Measurements from ENCODE around the gene BIRC2.

BIRC2 gene

DNA sequence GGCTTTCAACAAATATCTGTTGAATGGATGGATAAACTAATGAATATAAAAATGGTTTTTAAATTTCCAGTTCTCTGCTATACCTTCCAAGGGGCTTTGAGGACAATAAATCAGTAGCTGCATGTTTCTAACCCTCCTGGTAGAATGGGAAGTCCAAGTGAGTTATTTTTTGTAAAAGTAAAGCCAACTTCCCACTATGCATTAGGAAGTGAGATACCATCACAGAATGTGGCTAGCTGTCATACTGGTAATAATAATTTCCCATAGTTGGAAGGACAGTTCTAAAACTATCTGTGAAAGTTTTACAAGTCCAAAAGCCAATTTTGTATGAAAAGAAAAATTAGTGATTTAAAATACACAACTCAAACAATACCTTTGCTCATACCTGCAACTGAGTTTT, 55.5 kb downstream of the BIRC2 start:
- no peak for DNase-seq

DNA sequence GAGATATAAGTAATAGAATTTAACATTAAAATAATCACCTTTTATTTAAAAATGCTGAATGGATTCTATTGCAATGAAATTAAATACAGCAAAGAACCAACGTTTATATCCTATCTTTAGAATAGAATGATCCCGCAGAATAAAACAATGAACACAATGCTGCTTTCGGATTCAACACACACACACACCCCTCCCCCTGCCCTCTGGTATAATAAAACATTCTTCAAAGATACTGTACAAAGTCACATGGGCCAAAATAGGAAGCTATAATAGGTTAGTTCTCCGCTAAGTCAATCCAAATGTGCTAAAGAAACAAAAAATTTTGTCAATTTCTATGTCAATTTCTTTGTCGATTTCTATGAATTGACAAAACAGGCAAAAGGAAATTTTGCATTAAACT, 58.5 kb downstream of the BIRC2 start:
- DNase-seq = no peak

DNA sequence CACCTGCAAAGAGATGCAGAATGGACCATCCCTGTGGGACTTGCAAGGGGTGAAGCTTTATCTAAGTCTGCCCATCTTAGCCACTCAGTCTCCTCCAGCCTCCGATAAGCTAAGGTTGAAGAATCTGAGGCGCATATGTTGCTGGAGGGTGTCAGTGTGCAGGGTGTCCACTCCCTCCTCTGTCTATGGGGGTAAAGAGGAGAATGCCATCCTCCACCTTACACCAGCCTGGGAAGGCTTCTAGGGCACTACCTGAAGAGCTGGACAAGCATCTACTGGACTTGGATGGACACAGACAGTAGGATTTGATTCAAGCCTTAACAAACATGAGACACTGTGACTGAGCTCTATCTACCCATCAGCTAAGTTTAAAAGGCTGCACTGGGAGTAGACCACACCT, 59.1 kb downstream of the BIRC2 start:
- DNase-seq = no peak

DNA sequence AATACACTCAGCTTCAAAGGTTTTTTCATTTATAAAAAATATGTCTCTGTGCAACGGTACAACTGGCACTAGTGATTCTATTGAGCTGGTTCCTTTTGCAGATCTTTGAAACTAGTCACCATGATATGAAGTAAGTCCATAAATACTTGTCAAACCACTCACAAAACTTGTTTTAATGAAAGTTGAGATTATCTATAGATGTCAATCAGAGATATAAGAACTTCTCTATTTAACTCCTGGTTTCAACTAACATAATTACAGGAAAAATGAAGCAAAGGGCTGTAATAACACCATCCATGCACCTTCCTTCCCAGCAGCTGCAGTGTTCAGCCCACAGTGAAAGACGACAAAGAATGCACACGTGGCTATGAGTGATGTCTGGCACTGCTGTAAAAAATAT, 60.9 kb downstream of the BIRC2 start:
- DNase-seq = no peak

DNA sequence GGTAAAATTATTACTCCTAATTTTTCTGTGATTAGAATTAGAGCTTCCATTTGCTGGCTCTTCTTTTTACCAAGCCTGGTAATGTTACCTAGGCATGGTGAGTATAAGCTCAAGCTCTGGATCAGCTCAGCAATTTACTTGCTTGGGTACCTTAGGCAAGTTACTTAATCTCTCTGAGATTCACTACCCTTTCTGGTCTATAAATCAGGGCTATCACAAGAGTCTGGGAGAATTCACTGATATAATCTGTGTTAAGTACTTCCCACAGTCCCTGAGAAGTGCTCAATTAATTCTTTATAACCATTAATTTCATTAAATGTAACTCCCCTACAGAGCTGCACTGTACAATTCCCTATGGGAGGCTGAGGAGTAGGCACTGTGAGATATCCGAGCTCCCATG, 61.3 kb downstream of the BIRC2 start:
- DNase-seq = no peak

DNA sequence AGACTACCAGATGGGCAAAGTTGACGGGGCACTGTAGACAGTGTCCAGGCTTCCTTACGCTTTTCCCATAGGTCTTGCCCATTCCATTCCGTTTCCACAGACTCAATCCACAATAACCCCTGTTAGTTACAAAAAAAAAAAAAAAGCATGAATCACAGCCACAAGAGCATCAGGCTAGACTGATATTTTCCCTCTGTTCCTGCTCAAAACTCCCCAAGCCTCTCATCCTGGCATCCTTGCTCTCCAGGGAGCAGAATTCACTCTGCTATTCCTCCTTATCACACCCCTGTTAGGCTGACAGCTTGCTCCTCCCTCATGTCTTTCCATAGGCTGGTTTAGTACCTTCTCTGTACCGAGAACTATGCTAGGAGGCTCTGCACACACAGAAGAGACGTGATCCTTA, 63.4 kb downstream of the BIRC2 start:
- no peak for DNase-seq

DNA sequence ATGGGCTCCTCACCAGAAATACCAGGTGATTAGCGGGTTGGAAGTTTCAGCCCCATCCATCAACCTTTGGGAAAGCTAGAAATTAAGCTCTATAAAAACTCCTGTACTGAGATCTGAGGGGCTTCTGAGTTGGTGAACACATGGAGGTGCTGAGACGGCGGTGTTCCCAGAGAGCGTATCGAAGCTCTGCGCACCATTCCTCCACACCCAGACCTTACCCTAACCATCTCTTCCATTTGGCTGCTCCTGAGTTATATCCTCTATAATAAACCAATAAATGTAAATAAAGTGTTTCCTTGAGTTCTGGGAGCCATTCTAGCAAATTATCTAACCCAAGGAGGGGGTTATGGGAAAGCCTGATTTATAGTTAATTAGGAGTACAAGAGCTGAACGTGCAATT, 64.1 kb downstream of the BIRC2 start:
- DNase-seq = no peak

DNA sequence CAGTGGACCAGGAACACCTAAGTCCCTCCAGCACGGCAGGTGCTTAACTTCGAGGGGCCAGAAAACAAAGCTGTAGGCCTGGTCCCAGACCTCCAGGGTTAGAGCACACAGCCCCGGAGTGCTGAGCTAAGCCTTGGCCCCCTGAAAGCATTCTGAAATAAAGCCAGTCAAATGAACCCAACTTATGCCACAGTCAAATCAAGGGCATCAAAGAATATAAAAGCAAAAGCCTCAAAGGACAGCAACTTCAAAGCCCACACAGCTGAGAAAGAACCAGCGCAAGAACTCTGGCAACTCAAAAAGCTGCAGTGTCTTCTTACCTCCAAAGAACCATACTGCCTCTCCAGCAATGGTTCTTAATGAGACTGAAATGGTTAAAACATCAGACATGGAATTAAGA, 66.5 kb downstream of the BIRC2 start:
- DNase-seq = no peak

DNA sequence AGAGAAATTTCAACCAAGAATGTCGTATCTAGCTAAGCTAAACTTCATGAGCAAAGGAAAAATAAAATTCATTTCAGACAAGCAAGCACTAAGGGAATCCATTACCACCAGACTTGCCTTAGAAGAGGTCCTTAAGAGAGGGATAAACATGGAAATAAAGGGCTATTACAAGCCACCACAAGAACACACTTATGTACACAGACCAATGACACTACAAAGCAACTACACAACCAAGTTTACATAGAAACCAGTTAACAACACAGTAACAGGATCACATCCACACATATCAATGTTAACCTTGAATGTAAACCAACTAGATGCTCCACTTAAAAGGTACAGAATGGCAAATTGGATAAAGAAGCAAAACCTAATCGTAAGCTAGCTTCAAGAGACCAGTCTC, 67.5 kb downstream of the BIRC2 start:
- DNase-seq = no peak

DNA sequence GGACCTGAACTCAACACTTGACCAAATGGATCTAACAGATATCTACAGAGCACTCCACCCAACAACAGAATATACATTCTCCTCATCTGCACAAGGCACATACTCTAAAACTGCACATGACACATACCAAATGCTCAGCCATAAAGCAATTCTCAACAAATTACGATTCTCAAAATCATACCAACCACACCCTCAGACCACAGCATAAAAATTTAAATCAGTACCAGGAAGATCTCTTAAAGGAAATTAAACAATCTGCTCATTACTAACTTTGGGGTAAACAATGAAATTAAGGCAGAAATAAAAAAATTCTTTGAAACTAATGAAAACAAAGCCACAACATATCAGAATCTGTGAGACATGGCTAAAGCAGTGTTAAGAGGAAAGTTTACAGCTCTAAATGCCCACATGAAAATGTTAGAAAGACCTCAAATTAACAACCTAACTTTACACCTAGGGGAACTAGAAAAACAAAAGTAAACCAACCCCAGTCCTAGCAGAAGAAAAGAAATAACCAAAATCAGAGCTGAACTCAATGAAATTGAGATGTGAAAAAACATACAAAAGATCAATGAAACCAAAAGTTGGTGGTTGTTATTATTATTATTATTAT, 68.4 kb downstream of the BIRC2 start:
- no peak for DNase-seq

DNA sequence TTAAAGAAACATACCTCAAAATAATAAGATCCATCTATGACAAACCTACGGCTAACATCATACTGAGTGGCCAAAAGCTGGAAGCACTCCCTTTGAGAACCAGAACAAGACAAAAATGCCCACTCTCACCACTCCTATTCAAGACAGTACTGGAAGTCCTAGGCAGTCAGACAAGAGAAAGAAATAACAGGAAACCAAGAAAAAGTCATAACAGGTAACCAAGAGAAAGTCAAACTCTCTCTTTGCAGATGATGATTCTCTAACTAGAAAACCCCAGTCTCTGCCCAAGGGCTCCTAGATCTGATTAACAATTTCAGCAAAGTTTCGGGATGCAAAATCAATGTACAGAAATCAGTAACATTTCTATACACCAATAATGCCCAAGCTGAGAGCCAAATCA, 70.0 kb downstream of the BIRC2 start:
- DNase-seq = no peak

DNA sequence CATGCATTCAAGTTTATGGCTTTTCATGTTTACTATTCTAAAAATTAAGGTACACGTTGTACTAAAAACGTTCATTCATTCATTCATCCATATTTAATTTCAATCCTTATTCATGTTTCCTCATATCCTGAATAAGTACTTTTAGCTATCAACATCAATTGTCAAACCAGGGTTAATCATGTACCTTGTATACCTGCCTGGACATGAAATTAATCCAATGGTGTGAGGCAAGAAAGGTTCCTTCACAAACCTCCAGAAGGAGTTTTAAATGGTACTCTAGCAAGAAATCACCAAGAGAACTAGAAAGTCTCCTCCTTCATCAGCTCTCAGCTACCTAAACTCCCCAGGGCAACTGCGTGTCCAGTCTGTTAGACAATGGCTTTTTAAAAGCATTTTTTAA, 72.2 kb downstream of the BIRC2 start:
- DNase-seq = no peak

DNA sequence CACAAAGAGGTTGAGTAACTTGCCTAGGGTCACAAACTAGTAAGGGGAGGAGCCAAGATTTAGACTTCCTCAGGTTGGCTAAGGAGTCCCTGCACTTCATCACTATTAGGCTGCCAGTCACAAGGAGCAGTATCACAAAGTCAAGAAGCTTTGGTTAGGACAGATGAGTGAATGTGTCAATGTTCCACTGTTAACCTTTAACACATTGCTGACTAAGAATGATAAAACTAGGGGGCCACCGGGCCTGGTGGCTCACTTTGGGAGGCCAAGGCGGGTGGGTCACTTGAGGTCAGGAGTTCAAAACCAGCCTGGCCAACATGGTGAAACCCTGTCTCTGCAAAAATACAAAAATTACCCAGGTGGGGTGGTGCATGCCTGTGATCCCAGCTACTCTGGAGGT, 73.5 kb downstream of the BIRC2 start:
- DNase-seq = no peak

DNA sequence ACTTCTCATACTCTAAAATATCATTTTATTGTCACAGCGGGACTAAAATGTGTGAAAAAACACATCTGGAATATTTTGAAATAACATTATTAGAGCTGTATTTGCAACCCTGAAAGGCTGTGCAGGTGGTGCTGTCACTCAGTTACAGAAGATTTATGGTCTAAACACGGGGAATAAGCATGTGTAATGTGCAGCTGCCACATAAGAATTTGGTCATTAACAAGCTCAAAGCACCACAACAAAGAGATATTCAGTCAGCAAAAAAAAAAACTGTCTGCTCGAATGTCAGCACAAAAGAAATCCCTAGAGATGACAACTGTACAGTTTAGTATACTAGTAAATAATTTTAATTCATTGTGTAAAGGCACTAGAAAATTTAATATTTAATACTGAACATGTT, 74.2 kb downstream of the BIRC2 start:
- no peak for DNase-seq

DNA sequence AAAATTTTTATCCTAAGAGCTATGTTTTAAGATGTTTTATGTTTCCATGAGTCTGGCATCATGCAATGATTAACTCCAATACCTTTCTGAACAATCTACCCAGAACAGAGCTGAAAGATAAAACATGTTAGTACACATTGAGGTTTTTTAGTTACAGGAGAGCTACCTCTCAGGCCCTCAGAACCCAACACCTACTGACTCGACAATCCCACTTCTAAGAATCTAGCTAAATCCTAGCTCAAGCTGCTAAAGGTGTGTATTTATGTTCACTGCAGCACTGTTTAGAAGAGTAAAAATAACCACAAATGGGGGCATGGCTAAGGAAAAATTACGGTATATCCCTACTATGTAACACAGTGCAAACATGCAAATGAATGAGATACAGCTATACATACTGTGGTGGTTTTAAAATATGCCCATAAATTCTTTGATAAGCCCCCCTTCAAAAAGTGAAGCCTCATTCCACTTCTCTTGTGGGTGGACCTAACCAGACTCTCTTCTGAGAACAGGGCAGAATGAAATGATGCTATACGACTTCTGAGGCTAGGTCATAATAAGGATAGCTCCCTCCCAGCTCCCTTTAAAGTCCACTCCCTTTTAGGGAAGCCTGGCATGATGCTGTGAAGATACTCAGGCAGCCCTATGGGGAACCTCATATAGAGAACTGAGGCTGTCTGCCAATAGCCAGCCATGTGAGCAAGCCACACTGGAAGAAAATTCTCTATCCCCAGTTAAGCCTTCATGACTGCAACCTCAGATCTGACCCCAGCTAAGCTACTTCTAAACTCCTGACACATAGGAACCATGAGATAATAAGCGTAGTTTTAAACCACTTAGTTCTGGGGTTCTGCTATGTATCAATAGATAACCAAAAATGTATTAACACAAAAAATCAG, 76.1 kb downstream of the BIRC2 start:
- no peak for DNase-seq

DNA sequence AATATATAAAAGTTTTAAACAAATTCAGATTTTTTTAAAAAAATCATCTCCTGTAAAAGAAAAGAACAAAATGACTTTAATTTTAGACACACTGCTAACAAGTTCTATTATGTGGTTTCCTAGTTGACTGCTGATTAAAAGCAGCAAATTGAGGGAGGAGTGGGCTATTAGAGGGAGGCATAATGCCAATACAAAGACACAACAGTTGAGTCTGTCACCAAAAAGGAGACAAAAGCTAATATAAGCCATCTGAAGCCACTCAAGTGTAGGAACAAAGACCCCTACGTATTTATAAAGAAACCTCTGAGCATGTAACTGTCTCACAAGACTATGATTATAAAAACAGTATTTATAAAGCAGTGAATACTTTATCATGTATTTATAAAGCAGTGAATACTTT, 76.9 kb downstream of the BIRC2 start:
- no peak for DNase-seq

DNA sequence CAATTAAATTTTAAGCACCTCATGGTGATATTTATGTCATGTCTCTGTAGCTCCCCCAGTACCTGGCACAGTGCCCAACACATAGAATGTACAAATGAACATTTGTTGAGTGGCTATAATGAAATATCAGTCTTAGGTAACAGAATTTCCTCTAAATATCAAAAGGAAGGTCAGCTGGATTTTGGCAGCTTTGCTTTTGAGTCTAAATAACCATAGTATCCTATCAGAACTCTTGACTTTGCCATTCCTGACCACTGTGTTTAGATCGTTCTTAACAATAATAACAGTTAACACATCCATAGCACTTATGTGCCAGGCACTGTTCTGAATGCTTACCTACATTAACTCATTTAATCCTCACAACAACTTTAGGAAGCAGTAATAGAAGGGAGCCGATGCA, 79.0 kb downstream of the BIRC2 start:
- DNase-seq = no peak

DNA sequence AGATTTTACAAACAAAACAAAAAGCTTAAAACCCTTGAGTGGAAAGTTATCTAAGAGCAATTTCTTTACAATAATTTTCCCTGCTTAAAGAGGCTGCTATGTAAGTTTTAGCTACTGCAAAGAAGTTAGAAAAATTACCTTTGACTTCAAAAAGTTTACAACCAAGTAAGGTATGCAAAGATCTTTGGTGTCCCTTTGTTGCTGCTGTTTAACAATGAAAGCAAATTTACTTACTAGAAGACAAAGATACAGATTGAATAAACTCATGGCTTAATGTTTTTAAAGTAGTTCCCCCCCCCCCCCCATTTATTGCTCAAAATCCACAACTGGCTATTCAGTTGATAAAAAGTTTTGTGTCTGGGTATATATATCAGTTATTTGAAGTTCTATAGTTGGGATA, 79.6 kb downstream of the BIRC2 start:
- no peak for DNase-seq

DNA sequence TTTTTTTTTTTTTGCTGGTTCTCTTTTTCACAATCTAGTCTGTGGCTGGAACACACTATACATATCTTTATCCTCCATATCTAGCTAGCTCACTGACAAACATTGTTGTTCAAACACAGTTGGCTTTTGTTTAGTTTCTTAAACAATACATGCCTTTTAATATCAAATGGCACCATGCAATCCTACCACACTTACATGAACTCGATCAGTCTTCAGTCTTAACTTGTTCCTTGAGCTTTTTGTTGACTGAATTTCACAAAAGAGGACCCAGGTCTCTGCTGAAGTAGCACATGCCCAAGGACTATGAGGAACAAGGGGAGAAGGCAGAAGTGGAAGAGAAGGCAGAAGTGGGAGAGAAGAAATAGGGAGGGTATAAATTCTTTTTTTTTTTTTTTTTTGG, 80.1 kb downstream of the BIRC2 start:
- DNase-seq = no peak

All from left hindlimb (tissue), 1 donor.